ENCODE measurements around the gene BCOR.

GRCh38 chrX:40083979-40084359, 13.8 kb downstream of the BCOR start:
- TF ChIP-seq, protein P1, sequence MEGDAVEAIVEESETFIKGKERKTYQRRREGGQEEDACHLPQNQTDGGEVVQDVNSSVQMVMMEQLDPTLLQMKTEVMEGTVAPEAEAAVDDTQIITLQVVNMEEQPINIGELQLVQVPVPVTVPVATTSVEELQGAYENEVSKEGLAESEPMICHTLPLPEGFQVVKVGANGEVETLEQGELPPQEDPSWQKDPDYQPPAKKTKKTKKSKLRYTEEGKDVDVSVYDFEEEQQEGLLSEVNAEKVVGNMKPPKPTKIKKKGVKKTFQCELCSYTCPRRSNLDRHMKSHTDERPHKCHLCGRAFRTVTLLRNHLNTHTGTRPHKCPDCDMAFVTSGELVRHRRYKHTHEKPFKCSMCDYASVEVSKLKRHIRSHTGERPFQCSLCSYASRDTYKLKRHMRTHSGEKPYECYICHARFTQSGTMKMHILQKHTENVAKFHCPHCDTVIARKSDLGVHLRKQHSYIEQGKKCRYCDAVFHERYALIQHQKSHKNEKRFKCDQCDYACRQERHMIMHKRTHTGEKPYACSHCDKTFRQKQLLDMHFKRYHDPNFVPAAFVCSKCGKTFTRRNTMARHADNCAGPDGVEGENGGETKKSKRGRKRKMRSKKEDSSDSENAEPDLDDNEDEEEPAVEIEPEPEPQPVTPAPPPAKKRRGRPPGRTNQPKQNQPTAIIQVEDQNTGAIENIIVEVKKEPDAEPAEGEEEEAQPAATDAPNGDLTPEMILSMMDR (conservative IDR thresholded peaks at IDR 0.05; ENCODE audit: low read depth, low read length), result no peak
- no peak for TF ChIP-seq EZH2 (IDR thresholded peaks at IDR 0.05; ENCODE audit: borderline replicate concordance, low read depth, low read length, poor library complexity, severe bottlenecking)
